ENCODE results near the gene STK10. TPM values are rescaled to one million over a fixed set of nuclear protein-coding genes. Genes with fewer than 3 reads are reported as not detected.
A peak's percentile ranks its signal among the peaks of the same experiment; 100 is the strongest.

The STK10 gene
- total and polyA plus RNA-seq, 4 donors: 17.2 to 65.4 (median 43.6) TPM

GRCh38 chr5:172119921-172120688 lies 67.9 kb downstream of the STK10 start:
- Histone ChIP-seq H3K4me3 (no peak overlapping the region), H3K36me3 (ENCODE audit: control insufficient read depth in 4 of 4, insufficient read depth in 4 of 4, low read length in 4 of 4) (peaks cover 0 to 4% (median 1%) of the 10 kb centered on the region in 4 donors), H3K27ac (ENCODE audit: low read depth in 1 of 2, low read length in 1 of 2) (no peak overlapping the region), H3K4me1 (ENCODE audit: control insufficient read depth in 5 of 5, insufficient read depth in 5 of 5, low read length in 5 of 5) (peaks cover 0 to 13% (median 3%) of the 10 kb centered on the region in 5 donors), H3K27me3 (ENCODE audit: control insufficient read depth in 3 of 3, insufficient read depth in 3 of 3, low read length in 2 of 3) (no peaks in the 10 kb centered on the region), H3K9ac (ENCODE audit: insufficient read depth in 1 of 2, low read length in 2 of 2) (no peak overlapping the region), H3K9me3 (ENCODE audit: control insufficient read depth in 4 of 4, insufficient read depth in 3 of 4, low read length in 3 of 4) (no peaks in the 10 kb centered on the region)
- ATAC-seq (ENCODE audit: insufficient read depth, low FRiP score): no peak
- DNase-seq: no peak
- TF ChIP-seq CTCF (IDR thresholded peaks at IDR 0.05; ENCODE audit: control extremely low read depth, extremely low read depth): no peak
- WGBS, 2 donors: 88% methylated on average over 12 of the region's 12 CpGs

DNA sequence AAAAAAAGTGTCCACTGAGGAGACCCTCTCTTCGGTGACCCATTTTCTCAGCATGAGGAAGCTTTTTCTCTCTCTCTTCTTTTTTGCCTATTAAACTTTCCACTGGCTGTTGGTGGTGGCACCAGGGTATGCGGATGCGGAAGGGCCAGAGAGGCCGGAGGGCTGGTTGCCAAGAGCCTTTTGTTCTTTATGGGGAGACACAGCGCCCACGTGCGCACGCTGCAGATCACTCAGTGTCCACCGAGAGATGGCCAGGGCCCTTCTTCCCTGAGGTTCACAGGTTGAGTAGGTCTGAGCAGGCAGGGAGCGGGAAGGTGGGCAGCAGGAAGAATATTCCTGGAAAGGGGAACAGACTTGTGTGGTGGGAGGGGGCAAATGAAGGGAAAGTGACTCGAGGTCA lies 69.1 kb downstream of the STK10 start:
- no peak for TF ChIP-seq CTCF (IDR thresholded peaks at IDR 0.05; ENCODE audit: control extremely low read depth, extremely low read depth)
- Histone ChIP-seq H3K4me3 (no peak overlapping the region), H3K4me1 (ENCODE audit: control insufficient read depth in 5 of 5, insufficient read depth in 5 of 5, low read length in 5 of 5) (peaks cover 0 to 16% (median 3%) of the 10 kb centered on the region in 5 donors), H3K36me3 (ENCODE audit: control insufficient read depth in 4 of 4, insufficient read depth in 4 of 4, low read length in 4 of 4) (peaks cover 0 to 3% (median 1%) of the 10 kb centered on the region in 4 donors), H3K27me3 (ENCODE audit: control insufficient read depth in 3 of 3, insufficient read depth in 3 of 3, low read length in 2 of 3) (no peaks in the 10 kb centered on the region), H3K9ac (ENCODE audit: insufficient read depth in 1 of 2, low read length in 2 of 2) (no peak overlapping the region), H3K27ac (ENCODE audit: low read depth in 1 of 2, low read length in 1 of 2) (no peak overlapping the region), H3K9me3 (ENCODE audit: control insufficient read depth in 4 of 4, insufficient read depth in 3 of 4, low read length in 3 of 4) (no peaks in the 10 kb centered on the region)
- ATAC-seq (ENCODE audit: insufficient read depth, low FRiP score) (no peak), DNase-seq (no peak)
- WGBS, 2 donors: 74 to 85% methylated on average over 11 of the region's 11 CpGs

- Histone ChIP-seq H3K4me3 (no peak overlapping the region), H3K27ac (ENCODE audit: low read depth in 1 of 2, low read length in 1 of 2) (peak overlapping the region in 1 of 2 donors; percentile 41), H3K9me3 (ENCODE audit: control insufficient read depth in 4 of 4, insufficient read depth in 3 of 4, low read length in 3 of 4) (no peaks in the 10 kb centered on the region), H3K27me3 (ENCODE audit: control insufficient read depth in 3 of 3, insufficient read depth in 3 of 3, low read length in 2 of 3) (no peaks in the 10 kb centered on the region), H3K9ac (ENCODE audit: insufficient read depth in 1 of 2, low read length in 2 of 2) (no peak overlapping the region), H3K36me3 (ENCODE audit: control insufficient read depth in 4 of 4, insufficient read depth in 4 of 4, low read length in 4 of 4) (peaks cover 0 to 3% (median 1%) of the 10 kb centered on the region in 4 donors), H3K4me1 (ENCODE audit: control insufficient read depth in 5 of 5, insufficient read depth in 5 of 5, low read length in 5 of 5) (peaks cover 0 to 14% (median 0%) of the 10 kb centered on the region in 5 donors)
- WGBS, 2 donors: 56 to 63% methylated on average over 9 of the region's 9 CpGs
- ATAC-seq (ENCODE audit: insufficient read depth, low FRiP score): no peak
- no peak for TF ChIP-seq CTCF (IDR thresholded peaks at IDR 0.05; ENCODE audit: control extremely low read depth, extremely low read depth)
- no peak for DNase-seq
These were observed 69.9 kb downstream of the STK10 start for GRCh38 chr5:172117977-172118701.
